WI38 (cell line): ENCODE measurements around the gene SCARF2.

Experiments used
- H3K4me3 ChIP-seq: 2 replicates; pipeline ENCODE4 v1.5.1; 2011; ENCODE audit warnings: low read depth, mild to moderate bottlenecking, control low read depth, low read length
- CTCF ChIP-seq: IDR thresholded peaks from 2 replicates; pipeline ENCODE4 v1.5.1; 2012; ENCODE audit warnings: low read depth, mild to moderate bottlenecking, control low read depth, low read length

SCARF2 gene

DNA sequence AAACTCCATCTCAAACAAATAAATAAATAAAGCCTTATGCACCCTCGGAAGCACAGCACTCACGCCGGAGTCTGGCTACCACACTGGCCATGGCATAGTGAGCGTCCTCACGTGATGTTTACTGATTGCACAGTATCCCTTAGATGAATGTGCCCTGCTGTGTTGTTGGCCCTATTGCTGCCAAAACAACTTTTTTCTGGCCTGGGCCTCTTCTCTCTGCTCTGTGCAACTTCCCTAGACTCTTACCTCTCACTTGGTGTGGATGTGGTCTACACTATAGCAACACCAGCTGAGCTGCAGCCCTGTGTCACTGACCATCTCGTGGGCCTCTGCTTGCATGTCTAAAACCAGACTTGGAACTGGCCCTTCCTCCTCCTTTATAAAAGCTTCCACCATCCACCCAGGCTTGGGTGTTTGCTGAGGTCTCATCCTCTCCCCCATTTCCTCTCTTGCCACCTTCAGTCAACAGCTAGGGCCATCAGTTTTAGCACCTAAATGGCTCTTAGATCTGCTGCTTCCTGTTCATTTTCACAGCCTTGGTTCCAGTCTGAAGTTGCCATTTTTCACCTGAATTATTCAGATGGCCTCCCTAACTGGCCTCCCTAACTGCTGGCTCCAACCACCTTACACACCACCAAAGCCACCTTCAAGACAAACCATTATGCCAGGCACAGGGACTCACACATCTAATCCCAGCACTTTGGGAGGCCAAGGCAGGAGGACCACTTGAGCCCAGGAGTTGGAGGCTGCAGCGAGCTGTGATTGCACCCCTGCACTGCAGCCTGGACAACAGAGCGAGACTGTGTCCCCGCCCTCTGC lies 34.5 kb downstream of the SCARF2 start:
- TF ChIP-seq CTCF: no peak
- H3K4me3 ChIP-seq: no peak overlapping the region

- no peak for TF ChIP-seq CTCF
- H3K4me3 ChIP-seq: no peak overlapping the region
Measured at GRCh38 chr22:20401376-20402014, 36.1 kb downstream of the SCARF2 start.

DNA sequence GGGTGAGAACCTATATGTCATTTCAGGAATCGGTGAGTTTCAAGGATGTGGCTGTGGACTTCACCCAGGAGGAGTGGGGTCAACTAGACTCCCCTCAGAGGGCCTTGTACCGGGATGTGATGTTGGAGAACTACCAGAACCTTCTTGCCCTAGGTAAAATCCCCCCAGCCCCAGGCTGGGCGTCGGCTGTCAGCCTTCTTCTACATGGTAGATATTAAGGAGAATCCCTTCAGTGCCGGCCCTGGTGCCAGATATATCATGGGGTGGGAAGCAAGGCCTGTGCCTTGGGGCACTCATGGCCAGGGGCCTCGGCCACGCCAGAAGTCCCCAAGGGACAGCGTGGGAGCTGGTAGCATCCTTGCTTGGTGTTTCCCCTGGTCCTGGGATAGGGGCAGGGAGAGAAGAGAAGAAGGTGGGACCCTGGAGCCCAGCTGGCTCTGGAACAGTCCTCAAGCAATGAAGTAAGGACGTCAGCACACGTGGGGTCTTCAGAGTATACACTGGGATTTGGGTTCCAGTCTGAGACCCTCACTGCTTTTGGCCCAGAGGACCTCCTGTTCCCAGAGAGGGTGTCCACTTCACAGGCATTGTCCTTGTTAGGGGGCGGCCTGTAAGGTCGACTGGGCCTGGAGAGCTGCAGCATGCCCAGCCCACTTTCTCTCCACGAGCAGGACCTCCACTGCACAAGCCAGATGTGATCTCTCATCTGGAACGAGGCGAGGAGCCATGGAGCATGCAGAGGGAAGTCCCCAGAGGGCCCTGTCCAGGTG lies 36.8 kb downstream of the SCARF2 start:
- H3K4me3 ChIP-seq: no peak overlapping the region
- no peak for TF ChIP-seq CTCF

DNA sequence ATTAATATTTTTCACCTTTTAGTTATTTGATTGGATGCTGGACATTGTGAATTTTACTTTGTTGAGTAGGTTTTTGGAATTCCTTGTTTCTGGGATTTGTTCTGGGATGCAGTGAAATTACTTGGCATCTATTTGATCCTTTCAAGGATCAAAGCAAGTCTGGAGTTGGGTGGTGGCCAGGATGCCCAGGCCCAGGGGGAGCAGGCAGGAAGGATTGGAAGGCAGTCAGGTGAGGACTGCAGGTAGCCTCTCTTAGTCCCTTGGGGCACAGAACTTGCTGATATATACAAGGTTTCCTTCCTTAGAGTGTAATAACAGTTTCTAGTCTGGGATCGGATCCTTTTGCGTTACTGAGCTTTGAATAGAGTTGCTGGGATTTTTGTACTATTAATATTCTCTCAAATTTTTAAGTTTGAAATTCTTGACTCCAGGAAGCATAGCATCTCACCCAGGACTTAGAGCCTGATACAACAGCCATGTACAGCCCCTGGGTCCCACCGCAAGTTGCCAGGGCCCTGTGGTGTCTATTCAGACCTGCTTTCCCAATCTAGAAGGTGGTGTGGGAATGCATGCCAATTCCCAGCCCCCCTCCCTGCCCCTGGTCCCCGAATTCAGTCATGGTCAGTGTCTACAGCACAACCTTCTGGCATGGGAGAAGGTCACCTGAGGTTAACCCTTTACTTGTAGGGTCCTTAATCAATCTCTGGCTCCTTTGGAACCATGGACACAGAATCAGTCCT lies 37.6 kb downstream of the SCARF2 start:
- TF ChIP-seq CTCF: no peak
- H3K4me3 ChIP-seq: no peak overlapping the region

GRCh38 chr22:20398420-20398819 lies 39.2 kb downstream of the SCARF2 start:
- TF ChIP-seq CTCF: no peak
- no peak overlapping the region for H3K4me3 ChIP-seq

GRCh38 chr22:20397498-20397897 lies 40.1 kb downstream of the SCARF2 start:
- no peak overlapping the region for H3K4me3 ChIP-seq
- no peak for TF ChIP-seq CTCF
